DND-41 (cell line): ENCODE results near the gene KCTD18.

Experiments used
- CTCF ChIP-seq: IDR thresholded peaks from 2 replicates; pipeline ENCODE4 v1.5.1; 2012; ENCODE audit warnings: borderline replicate concordance, low read length, moderate library complexity, mild to moderate bottlenecking; ENCODE audit not compliant: poor library complexity, severe bottlenecking; ENCODE audit errors: extremely low read depth
- EZH2 ChIP-seq: IDR thresholded peaks from 3 replicates; pipeline ENCODE4 v1.6.1; 2012; ENCODE audit warnings: borderline replicate concordance, low read depth, mild to moderate bottlenecking, moderate library complexity, low read length, inconsistent platforms; ENCODE audit not compliant: severe bottlenecking

- TF ChIP-seq CTCF (no peak), EZH2 (no peak)
Measured at GRCh38 chr2:200467806-200468681, 41.8 kb downstream of the KCTD18 start.
